GM19438 (cell line): ENCODE data around the gene SLC29A2.

Source experiments
- ATAC-seq: cut with Tn5 transposase; IDR thresholded peaks from one replicate; pipeline ENCODE4 v1.9.1; 2021; ENCODE audit warnings: low read depth; ENCODE audit not compliant: unreplicated experiment

Gene SLC29A2, protein sequence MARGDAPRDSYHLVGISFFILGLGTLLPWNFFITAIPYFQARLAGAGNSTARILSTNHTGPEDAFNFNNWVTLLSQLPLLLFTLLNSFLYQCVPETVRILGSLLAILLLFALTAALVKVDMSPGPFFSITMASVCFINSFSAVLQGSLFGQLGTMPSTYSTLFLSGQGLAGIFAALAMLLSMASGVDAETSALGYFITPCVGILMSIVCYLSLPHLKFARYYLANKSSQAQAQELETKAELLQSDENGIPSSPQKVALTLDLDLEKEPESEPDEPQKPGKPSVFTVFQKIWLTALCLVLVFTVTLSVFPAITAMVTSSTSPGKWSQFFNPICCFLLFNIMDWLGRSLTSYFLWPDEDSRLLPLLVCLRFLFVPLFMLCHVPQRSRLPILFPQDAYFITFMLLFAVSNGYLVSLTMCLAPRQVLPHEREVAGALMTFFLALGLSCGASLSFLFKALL

DNA sequence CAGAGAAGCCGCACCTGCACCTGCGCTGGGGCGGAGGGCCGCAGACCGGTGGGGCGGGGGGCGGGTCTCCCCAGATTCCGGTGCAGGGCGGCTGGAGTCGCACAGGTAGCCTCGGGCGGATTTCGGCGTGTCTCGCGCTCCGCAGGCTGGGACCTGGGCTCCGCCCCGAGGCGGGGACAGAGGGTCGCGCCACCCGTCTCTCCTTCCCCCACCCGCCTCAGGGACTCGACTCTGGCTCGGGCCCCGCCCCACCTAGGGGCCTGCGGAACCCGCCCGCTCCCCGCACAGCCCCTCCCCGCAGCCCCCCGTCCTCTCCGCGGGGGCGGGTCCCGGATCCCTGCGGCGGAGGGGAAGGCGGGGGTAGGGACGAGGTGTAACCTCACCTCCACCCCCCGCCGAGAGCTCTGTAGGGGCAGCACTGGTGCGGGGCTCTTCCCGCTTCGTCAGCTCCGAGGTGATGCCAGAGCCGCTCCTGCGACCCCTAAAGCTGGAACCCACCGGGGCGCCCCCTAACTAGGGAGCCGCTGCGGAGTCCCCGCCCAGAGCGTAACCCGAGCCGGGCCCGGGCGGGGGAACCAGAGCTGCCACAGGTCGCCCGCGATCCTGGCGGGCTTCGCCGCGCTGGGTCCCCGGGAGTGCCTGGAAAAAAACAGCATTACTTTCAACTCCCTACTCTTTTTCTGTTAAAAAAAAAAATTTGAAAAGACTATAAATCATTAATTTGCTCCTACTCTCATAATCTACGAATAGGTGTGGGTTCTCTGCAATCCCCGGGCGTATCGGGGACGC is at the start of gene SLC29A2:
Gene SLC29A2, minus strand, starts transcription at position 134 of the 789 bp plus-strand sequence. CDS start 169 bp downstream, outside the sequence.
- peak; percentile 66 for ATAC-seq

DNA sequence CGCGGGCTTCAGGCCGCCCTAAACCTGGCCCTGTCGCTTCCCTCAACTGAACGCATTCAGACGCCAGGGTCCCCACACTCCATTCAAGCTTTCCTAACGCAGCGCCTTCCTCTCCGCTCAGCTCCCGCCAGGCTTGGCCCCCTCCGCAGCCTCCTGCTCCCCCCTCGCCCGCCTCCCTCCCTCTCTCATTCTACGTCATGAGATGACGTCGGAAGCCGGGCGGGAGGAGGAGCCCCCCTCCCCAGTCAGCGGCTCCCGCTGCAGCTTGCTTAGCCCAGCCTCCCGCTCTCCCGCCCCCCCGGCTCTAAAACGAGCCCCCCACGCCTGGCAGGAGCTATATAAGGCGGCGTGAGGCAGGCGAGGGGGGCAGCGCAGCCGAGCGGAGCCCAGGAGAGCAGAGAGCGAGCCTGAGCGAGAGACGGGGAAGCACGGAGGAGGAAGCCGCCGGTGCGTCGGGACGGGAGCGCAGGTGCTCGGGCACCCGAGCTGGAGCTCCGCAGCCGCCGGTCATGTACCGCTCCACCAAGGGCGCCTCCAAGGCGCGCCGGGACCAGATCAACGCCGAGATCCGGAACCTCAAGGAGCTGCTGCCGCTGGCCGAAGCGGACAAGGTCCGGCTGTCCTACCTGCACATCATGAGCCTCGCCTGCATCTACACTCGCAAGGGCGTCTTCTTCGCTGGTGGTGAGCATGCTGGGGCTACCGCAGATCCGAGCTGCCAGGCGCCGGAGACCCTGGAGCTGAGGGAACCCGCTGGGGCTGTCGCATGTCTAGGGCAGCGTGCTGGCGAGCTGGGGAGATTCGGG is 49.3 kb upstream of the SLC29A2 start, which contains the start of gene NPAS4:
Gene NPAS4, plus strand, starts transcription at position 365 of the 806 bp plus-strand sequence. Its CDS starts 145 bp downstream, at position 510.
- ATAC-seq, result no peak

DNA sequence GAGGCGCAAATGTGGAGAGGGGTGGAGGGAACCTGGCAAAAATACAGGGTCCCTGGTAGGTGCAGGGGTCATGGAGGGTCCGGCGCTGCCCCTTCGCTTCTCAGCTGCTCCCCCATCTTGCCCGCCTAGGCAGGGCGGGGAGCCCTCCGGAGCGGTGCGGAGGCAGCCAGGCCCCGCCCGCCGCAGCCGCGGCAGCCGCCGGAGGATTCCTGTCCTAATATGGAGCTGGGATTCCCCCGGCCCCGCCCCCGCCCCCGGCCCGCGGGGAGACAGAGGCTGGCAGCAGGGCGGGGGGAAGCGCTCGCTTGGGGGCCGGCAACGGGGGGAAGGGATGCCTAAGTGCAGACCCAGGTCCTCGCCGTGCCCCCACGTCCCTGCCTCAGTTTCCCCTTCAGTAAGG is 48.3 kb upstream of the SLC29A2 start:
- ATAC-seq, result no peak

DNA sequence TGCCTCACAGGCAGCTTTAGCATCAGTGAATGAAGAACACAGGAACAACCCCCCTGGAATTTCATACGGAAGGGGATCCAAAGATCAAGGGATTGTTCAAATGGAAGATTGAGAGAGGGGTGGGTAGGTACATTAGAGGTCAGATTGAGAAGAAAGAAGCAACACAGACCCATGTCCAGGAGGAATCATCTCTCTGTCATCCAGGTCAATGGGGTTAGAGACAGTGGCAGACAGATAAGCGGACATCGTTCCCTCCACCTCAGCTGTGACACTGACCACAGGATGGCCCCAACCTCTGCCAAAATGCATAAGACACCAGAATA is 47.4 kb upstream of the SLC29A2 start:
- ATAC-seq, result no peak

DNA sequence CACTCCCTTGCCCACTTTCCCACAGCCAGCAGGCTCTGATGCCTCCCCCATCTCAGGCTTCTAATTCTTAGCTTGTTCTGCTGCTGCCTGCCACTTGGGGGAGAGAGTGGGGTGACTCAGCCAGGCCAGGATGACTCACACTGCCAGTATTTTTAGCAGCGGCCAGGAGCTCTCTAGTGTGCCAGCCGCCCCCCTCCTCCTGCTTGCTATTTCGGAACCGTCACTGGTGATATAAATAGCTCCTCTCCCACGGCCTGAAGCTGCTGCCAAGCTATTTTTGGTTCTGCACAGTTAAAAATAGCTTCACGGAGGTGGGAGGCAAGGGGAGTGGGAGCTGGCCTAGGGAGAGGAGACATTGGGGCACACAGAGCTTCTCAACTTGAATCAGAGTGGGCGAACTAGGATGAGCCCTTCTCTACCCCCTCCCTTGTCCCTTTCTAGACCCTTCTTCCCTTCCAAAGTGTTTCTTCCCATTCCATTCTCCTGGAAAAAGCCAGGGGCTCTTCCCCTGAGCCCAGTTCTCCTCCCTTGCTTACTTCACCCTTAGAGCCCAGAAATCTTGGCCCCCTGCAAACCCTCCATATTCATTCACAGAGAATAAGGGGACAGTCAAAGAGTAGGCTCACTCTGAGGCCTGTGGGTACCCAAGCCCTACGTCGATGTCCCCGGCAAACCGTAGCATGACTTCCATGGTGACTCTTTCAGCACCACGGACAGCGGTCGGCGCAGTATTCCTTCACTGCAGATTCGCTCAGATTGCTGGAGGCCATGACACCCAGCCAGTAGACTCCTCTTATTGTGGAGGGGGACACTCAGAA is 46.8 kb upstream of the SLC29A2 start:
- ATAC-seq, result no peak

DNA sequence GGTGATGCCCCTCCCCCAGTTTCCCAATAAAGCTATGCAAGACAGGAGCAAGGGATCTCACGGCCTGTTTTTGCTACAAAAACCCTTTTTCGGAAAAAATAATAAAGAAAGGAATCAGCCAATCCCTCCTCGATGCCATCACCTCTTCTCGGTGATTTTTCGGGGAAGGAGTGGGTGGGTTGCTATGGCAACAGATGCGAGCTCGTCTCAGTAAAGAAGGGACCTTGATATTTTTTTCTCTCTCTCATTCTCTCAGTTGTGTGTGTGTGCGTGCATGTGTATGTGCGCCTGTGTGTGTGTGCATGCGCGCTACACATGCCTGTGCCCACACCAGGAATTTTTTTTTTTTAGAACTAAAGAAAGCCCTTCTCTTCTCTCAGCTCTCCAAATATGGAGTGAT is 45.4 kb upstream of the SLC29A2 start:
- no peak for ATAC-seq

DNA sequence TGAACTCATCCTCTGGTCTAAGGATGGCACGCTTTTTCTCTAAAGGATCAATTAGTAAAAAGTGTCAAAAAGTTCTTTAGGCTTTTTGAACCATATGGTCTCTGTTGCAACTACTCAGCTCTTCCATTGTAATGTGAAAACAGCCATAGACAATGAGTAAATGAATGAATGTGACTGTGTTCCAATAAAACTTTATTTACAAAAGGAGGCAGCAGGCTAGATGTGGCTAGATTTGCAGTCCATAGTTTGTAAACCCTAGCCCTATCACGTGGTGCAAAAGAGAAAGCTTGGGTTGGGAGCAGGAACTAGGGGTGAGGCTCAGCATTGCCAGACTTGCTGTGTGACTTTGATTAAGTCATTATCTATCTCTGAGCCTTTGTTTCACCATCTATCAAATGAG is 43.9 kb upstream of the SLC29A2 start:
- no peak for ATAC-seq

DNA sequence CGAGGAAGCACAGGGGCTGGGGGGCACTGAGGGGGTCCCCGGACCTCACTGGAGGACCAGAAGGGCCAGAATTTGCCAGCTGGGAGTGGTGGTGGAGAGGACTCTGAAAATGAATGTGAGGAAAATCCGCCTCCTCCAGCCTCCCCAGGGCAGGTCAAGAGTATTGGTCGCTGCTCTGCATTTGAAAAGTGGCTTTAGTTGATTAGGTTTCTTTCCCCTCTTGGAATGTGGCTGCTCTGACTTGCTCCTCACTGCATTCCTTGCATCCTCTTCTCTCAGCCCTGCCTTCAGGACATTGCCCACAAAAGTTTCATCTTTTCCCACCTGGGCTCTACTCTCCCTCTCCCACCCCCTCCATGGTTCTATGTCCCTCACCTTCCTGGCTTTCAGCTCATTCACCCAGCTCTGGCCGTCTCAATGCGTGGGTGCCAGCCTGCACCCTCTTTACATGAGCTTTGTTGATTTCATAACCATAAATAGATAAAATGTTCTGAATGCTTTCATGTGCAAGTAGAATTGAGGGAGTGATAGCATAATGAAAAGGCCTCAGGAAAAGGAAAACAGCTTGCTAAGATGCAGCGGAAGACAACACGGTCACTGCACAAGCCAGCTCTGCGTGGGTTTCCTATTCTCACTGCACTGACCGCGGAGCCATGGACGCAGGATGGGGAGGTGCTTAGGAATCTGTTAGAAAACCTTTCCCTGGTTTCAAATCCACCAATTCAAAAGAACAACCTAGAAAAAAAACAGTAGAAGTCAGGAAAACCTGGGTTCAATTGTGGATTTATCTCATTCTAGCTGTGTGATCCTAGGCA is 42.8 kb upstream of the SLC29A2 start:
- ATAC-seq, result no peak

DNA sequence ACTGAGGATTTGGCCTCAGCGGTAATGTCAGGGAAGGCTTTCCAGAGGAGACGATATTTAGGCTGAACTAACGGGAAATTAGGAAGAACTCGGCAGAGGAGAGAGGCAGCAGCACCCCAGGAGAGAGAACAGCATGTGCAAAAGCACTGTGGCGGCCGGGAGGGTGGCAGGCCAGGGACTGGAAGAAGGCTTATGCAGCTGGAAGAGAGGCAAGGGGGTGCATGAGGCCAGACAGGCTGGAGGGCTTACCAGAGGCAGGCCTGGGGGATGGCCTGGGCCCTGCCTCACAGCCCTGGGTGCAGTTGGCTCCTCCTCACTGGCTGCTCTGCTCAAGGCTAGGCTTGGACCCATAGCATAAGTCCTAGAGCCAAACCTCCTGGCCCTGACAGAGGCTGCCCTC is 41.6 kb upstream of the SLC29A2 start:
- ATAC-seq, result no peak

DNA sequence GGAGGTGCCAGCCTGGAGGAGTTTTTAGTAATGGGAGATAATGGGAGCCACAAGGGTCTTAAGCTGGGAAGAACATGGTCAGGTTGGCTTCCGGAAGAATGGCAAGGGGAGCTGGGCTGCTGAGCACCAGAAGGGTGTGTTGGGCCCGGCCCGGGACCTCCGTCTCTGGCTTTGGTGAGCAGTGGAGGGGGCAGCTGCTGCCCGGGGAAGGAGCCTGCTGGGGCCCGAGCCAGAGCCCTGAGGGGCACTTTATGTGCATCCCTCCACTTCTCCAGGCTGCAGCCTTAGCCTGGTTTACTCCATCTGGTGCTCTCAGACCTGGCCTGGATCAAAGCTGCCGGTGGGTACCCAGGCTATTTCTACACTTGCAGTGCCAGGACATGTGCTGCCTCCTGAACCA is 40.5 kb upstream of the SLC29A2 start:
- no peak for ATAC-seq

DNA sequence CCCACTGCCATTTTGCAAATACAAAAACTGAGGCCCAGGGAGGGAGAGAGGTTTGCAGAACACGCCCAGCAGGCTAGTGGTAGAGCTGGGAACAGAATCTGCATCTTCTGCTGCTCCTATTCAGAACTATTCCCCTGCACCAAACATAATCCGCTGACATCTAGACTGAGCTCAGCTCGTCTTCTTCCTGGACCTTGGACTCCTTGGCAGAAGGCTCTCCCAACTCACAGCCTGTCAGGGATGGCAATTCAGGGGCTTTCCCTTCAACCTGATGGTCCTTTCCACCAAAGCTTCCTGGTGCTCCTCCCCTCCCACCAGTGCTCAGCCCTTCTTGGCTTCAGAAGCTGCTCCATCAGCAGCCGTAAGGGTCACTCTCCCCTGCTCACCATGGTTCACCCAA is 39.8 kb upstream of the SLC29A2 start:
- no peak for ATAC-seq

DNA sequence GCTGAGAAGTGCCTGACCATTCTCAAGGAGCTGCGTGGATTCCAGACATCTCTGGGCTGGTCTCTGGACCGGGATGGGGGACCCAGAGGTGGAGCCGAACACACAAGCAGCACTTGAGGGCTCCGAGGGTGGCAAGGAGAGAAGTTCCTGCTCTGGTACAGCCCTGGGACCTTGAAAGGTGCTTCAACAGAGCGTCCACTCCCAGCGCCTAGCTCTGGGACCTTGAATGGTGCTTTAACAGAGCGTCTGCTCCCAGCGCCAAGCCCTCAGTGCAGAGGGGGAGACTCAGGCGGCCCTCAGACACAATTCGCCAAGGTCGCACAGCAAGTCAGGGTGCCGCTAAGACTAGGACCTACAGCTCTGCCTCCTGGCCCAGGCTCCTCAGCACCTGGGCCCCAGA is 38.6 kb upstream of the SLC29A2 start:
- no peak for ATAC-seq

DNA sequence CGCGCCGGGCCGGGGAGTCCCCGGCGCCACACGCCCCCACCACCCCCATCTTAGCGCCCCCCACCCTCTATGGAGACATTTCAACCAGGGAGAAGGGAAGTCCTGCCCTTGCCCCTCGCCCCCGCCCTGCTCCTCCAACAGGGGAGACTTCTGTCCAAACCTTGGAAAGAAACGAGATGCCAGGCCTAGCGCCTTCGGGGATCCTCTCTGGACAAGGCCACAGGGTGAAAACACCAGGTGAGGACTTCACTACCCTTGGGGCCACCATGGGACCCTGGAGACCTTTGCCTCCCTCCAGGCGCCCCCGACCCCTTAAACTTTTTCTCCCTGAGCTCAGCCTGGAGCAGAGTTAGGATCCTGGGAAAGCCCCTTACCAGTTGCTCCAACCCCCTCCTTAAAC is 37.7 kb upstream of the SLC29A2 start:
- ATAC-seq, result no peak

DNA sequence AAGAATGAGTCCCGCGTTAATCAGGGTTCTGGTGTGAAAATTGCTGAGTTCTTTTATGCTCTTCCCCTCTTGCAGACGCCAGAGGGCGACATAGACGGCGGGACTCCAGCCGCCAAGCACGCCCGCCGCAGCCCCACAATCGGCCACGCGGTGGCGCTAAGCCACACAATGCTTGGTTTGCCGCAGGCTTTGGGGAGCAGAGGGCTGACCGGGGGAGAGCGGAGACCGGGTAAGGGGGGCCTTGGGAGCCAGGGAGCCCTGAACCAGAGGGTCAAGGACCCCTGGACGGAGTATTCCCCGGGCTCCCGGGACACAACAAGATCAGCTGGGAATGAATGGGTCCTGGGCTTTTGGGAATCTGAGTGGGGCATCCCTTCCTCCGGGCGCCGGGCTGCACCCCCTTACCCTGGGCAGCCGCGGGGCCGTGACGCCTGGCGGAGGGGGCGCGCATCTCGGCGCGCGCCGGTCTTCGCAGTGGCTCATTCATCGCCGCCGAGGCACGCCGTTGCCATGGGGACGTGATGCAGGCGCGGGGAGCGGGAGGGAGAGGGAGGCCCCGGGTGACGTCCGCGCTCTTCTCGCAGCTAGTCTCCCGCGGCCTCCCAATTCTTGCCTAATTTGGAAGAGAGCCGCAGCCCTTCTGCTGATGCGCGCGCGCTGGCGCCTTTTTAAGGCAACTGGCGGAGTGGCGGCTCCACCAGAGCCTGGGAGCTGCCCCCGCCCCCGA is 37.1 kb upstream of the SLC29A2 start:
- ATAC-seq, result no peak

DNA sequence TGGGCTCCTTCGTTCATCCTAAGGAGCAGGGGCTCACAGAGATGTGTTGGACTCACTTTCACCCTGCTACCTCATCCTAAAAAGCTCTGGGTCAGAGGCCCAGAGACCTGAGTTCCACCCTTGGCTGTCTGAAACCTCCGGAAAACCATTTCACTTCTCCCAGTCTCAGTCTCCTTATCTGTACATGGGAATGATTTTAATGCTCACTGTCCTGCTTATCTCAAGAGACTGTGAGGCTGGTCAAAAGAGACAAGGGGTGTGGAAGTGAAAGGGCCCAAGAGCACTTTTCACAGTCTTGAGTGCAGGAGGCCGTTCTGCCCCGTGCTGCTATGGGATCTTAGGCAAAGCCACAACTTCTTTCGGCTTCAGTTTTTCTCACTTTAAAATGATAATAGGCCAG is 36.1 kb upstream of the SLC29A2 start:
- ATAC-seq, result no peak

DNA sequence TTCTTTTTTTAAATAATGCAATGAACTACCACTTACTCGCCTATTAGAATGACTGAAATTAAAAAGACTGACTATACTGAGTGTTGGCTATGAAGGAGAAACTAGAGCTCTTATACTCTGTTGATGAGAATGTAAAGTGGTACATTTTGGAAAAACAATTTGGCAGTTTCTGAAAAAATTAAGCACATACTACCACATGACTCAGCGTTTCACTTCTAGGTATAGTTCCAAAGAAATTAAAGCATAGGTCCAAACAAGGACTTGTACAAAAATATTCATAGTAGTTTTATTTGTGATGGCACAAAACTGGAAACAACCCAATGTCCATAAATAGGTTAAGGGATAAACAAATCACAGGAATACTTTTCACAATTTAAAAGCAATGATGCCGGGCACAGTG is 22.4 kb upstream of the SLC29A2 start:
- no peak for ATAC-seq

DNA sequence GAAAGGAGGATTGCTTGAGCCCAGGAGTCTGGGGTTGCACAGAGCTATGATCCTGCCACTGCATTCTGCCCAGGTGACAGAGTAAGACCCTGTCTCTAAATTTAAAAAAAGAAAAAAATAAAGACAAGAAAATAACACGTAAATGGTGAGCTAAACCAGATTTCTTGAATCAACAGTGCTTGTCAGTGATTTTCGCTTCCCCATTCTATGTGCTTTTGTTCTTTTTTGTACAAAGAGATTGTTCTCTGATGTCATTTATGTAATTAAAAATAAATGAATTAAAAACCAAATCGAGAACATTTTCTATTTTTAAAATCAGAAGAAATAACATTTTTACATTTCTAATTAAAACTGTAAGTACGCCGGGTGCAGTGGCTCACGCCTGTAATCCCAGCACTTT is 19.8 kb upstream of the SLC29A2 start:
- no peak for ATAC-seq

DNA sequence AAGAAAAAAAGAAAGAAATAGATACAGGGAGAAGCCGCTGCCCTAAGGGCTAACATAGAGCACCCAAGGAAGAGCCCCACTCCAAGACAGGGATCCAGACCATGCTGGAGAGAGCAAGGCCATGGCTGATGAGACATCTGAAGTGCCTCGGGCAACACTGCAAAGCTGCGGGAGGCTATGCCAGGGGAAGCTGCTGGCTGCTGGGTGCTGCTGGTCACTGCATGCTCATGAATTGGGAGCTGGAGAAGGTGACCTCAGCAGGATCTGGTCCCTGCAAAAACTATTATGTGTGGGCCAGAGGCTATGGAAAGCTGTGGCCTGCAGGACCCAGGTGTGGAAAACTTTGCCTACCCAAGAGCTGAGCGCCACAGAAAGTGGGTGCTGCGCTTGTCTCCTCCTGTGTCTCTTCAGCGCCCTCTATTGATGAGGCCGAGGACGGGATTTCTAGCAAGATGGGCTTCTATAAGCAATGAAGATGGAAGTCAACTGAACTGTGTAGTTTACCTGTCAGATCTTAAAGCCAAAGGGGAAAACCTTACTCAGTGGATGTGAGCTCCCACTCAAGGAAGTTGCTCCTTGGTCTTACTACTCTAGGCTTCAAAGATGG is 17.3 kb upstream of the SLC29A2 start:
- no peak for ATAC-seq
